Measurements from ENCODE around the gene BBS9. TPM values are rescaled to one million over a fixed set of nuclear protein-coding genes. Genes with fewer than 3 reads are reported as not detected.

BBS9 gene
- total and polyA plus RNA-seq, 2 experiments from 2014 or later: 27.2 to 66.1 TPM

GRCh38 chr7:33578166-33578565 is 448.8 kb downstream of the BBS9 start (continued):
- TF ChIP-seq ZNF462 (CRISPR knock-in tag; IDR thresholded peaks at IDR 0.05) (no peak), NANOG (IDR thresholded peaks at IDR 0.05; ENCODE audit: borderline replicate concordance) (no peak), ZNF114 (CRISPR knock-in tag; IDR thresholded peaks at IDR 0.05) (no peak), ZNF331 (CRISPR knock-in tag; IDR thresholded peaks at IDR 0.05; ENCODE audit: low read depth) (no peak), REST (IDR thresholded peaks at IDR 0.05; ENCODE audit: unreplicated experiment) (no peak), CREB1 (CRISPR knock-in tag; IDR thresholded peaks at IDR 0.05; ENCODE audit: low read depth) (no peak), STAT1 (IDR thresholded peaks at IDR 0.05; ENCODE audit: unreplicated experiment) (no peak), ETS1 (IDR thresholded peaks at IDR 0.05) (no peak)

Measured in GM23338 (cell line).